H9 (cell line): ENCODE results near the gene ZFAND3. TPM values are rescaled to one million over a fixed set of nuclear protein-coding genes. Genes with fewer than 3 reads are reported as not detected.

Experiments used
- DNase-seq: peaks from one replicate; pipeline ENCODE4 v3.0.0-alpha.2; 2017
- H2AFZ ChIP-seq: one replicate; pipeline ENCODE4 v1.6.1; 2013; ENCODE audit warnings: mild to moderate bottlenecking, low read length, control low read depth, moderate library complexity
- H2AK5ac ChIP-seq: 2 replicates; pipeline ENCODE4 v1.6.1; 2013; ENCODE audit warnings: low read length, control low read depth, mixed read lengths; ENCODE audit not compliant: insufficient read length
- H2BK120ac ChIP-seq: one replicate; pipeline ENCODE4 v1.6.1; 2013; ENCODE audit warnings: low read depth, mild to moderate bottlenecking, low read length, control low read depth, inconsistent platforms; ENCODE audit not compliant: poor library complexity, severe bottlenecking
- H2BK12ac ChIP-seq: 2 replicates; pipeline ENCODE4 v1.6.1; 2013; ENCODE audit warnings: low read length, control low read depth, mixed read lengths, low read depth; ENCODE audit not compliant: insufficient read length
- H2BK15ac ChIP-seq: 2 replicates; pipeline ENCODE4 v1.6.1; 2013; ENCODE audit warnings: low read depth, low read length, control low read depth
- H2BK20ac ChIP-seq: one replicate; pipeline ENCODE4 v1.6.1; 2013; ENCODE audit warnings: low read depth, mild to moderate bottlenecking, low read length, control low read depth, inconsistent platforms; ENCODE audit not compliant: poor library complexity, severe bottlenecking
- H2BK5ac ChIP-seq: 2 replicates; pipeline ENCODE4 v1.6.1; 2013; ENCODE audit warnings: low read length, control low read depth, mixed read lengths; ENCODE audit not compliant: insufficient read length
- H3K14ac ChIP-seq: 2 replicates; pipeline ENCODE4 v1.6.1; 2013; ENCODE audit warnings: low read length, control low read depth; ENCODE audit not compliant: insufficient read depth
- H3K18ac ChIP-seq: 2 replicates; pipeline ENCODE4 v1.6.1; 2013; ENCODE audit warnings: low read depth, mild to moderate bottlenecking, mixed read lengths, low read length, control low read depth; ENCODE audit not compliant: insufficient read length
- H3K23ac ChIP-seq: 2 replicates; pipeline ENCODE4 v1.6.1; 2013; ENCODE audit warnings: low read length, control low read depth, mixed read lengths, low read depth; ENCODE audit not compliant: insufficient read length
- H3K23me2 ChIP-seq: 2 replicates; pipeline ENCODE4 v1.6.1; 2013; ENCODE audit warnings: low read depth, mild to moderate bottlenecking, mixed read lengths, low read length, control low read depth; ENCODE audit not compliant: insufficient read length, poor library complexity, severe bottlenecking
- H3K27ac ChIP-seq: 2 replicates; pipeline ENCODE4 v1.5.1; 2013; ENCODE audit warnings: low read length, control low read depth, mixed read lengths, low read depth; ENCODE audit not compliant: insufficient read length
- H3K27me3 ChIP-seq: 2 replicates; pipeline ENCODE4 v1.6.1; 2013; ENCODE audit warnings: low read length, control low read depth, inconsistent platforms; ENCODE audit not compliant: insufficient read depth
- H3K4ac ChIP-seq: 2 replicates; pipeline ENCODE4 v1.6.1; 2013; ENCODE audit warnings: low read depth, mild to moderate bottlenecking, control low read depth, inconsistent platforms, low read length, moderate library complexity
- H3K4me1 ChIP-seq: 2 replicates; pipeline ENCODE4 v1.6.1; 2013; ENCODE audit warnings: low read length, control low read depth, inconsistent platforms; ENCODE audit not compliant: insufficient read depth
- H3K4me2 ChIP-seq: 2 replicates; pipeline ENCODE4 v1.6.1; 2013; ENCODE audit warnings: low read length, control low read depth, mixed read lengths; ENCODE audit not compliant: insufficient read length, insufficient read depth
- H3K56ac ChIP-seq: 2 replicates; pipeline ENCODE4 v1.6.1; 2013; ENCODE audit warnings: low read depth, mild to moderate bottlenecking, mixed read lengths, low read length, control low read depth; ENCODE audit not compliant: insufficient read length
- H3K79me1 ChIP-seq: 2 replicates; pipeline ENCODE4 v1.6.1; 2013; ENCODE audit warnings: low read depth, mild to moderate bottlenecking, moderate library complexity, low read length, control low read depth, inconsistent platforms; ENCODE audit not compliant: insufficient read depth, poor library complexity, severe bottlenecking
- H3K79me2 ChIP-seq: 2 replicates; pipeline ENCODE4 v1.6.1; 2013; ENCODE audit warnings: low read length, control low read depth, inconsistent platforms; ENCODE audit not compliant: insufficient read depth
- H3K9ac ChIP-seq: 2 replicates; pipeline ENCODE4 v1.6.1; 2013; ENCODE audit warnings: low read length, control low read depth, mixed read lengths; ENCODE audit not compliant: insufficient read length; ENCODE audit errors: extremely low read depth
- H3K9me3 ChIP-seq: one replicate; pipeline ENCODE4 v1.6.1; 2013; ENCODE audit warnings: low read depth, low read length, inconsistent platforms; ENCODE audit not compliant: control insufficient read depth
- H3T11ph ChIP-seq: one replicate; pipeline ENCODE4 v1.6.1; 2013; ENCODE audit warnings: mild to moderate bottlenecking, low read length, control low read depth, inconsistent platforms
- H4K20me1 ChIP-seq: one replicate; pipeline ENCODE4 v1.6.1; 2013; ENCODE audit not compliant: control insufficient read depth, insufficient read length, insufficient read depth
- H4K5ac ChIP-seq: 2 replicates; pipeline ENCODE4 v1.6.1; 2013; ENCODE audit warnings: low read depth, mild to moderate bottlenecking, mixed read lengths, low read length, control low read depth; ENCODE audit not compliant: insufficient read length
- H4K8ac ChIP-seq: replicated peaks from 2 replicates; pipeline ENCODE4 v1.6.1; 2013; ENCODE audit warnings: low read length, control low read depth, mixed read lengths, low read depth; ENCODE audit not compliant: insufficient read length
- H4K91ac ChIP-seq: 2 replicates; pipeline ENCODE4 v1.6.1; 2013; ENCODE audit warnings: low read depth, mild to moderate bottlenecking, moderate library complexity, mixed read lengths, low read length, control low read depth; ENCODE audit not compliant: insufficient read length
- H3K27ac Mint-ChIP-seq, 3 experiments: 2 replicates in 2 of 3; 3 replicates in 1 of 3; pipeline ENCODE4 v1.8.0; 2020 to 2021; ENCODE audit warnings: mixed read lengths in 3 of 3, mild to moderate bottlenecking in 1 of 3, moderate library complexity in 1 of 3
- H3K27me3 Mint-ChIP-seq: 2 replicates; pipeline ENCODE4 v1.8.0; 2021; ENCODE audit warnings: low read depth, mild to moderate bottlenecking, moderate library complexity, mixed read lengths
- H3K36me3 Mint-ChIP-seq, 3 experiments: 2 replicates in 2 of 3; 3 replicates in 1 of 3; pipeline ENCODE4 v1.8.0; 2020 to 2021; ENCODE audit warnings: low read depth in 3 of 3, mixed read lengths in 3 of 3; ENCODE audit not compliant: insufficient read depth in 1 of 3
- H3K4me1 Mint-ChIP-seq, 2 experiments: 2 replicates each; pipeline ENCODE4 v1.8.0; 2020; ENCODE audit warnings: mixed read lengths in 2 of 2
- H3K4me3 Mint-ChIP-seq, 2 experiments: 2 replicates in 1 of 2; 3 replicates in 1 of 2; pipeline ENCODE4 v1.8.0; 2020 to 2021; ENCODE audit warnings: mild to moderate bottlenecking in 2 of 2, mixed read lengths in 2 of 2, moderate library complexity in 1 of 2
- H3K9me3 Mint-ChIP-seq, 2 experiments: 2 replicates in 1 of 2; 3 replicates in 1 of 2; pipeline ENCODE4 v1.8.0; 2020; ENCODE audit warnings: mild to moderate bottlenecking in 2 of 2, mixed read lengths in 2 of 2, moderate library complexity in 1 of 2
- WGBS: extraction: QIAGEN DNeasy Blood & Tissue Kit; methylation state at CpG from one replicate; pipeline ENCODE4 v1.1.7; 2013; ENCODE audit warnings: missing lambda C conversion rate, low lambda C conversion rate, mixed read lengths; ENCODE audit not compliant: insufficient read length; ENCODE audit errors: extremely low coverage; 5-methylcytosine and 5-hydroxymethylcytosine counted together
- total RNA-seq: library from RNA; stranded (reverse); gene quantifications from 2 replicates; pipeline ENCODE4 v1.2.1, GENCODE V29; 2021
- TF ChIP-seq, protein P1 (sequence below): fragments of 200-600 bp; sonication (generic); conservative IDR thresholded peaks from 3 replicates; pipeline ENCODE4 v1.8.0; 2021; ENCODE audit warnings: antibody characterized with exemption, mild to moderate bottlenecking

The ZFAND3 gene
- total RNA-seq, 1 experiment from 2014 or later: 57.7 TPM

DNA sequence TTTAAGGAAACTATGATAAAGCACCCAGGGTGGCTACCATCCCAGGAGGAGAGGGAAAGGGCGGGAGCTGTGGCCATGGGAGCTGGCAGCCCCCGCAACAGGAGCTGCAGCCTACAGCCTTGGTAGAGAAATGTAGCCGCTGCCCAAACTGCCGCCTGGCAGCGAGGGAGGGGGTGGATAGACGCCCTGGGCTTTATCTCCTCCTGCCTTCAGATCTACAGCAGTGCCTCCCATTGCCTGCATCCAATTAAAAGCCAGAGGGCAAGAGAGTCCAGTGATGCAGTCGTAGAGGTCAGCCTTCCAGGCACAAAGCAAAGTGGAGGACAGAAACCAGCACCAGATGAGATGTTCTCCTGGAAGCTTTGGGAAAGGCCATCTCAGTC lies 35.0 kb upstream of the ZFAND3 start:
- Histone ChIP-seq H2BK120ac (no peak overlapping the region), H3K14ac (no peak overlapping the region; the same call in 1 of the 2 replicates), H2BK15ac (no peak overlapping the region), H2BK5ac (no peak overlapping the region), H3K27me3 (peaks cover 2% of the 10 kb centered on the region; the same call in 1 of the 2 replicates), H3K79me2 (no peaks in the 10 kb centered on the region), H3K4me1 (peaks cover 8% of the 10 kb centered on the region; the same call in 1 of the 2 replicates), H4K91ac (no peak overlapping the region), H3T11ph (no peak overlapping the region), H3K23me2 (peaks cover 16% of the 10 kb centered on the region), H3K9ac (no peak overlapping the region), H3K18ac (no peak overlapping the region), H3K9me3 (no peaks in the 10 kb centered on the region), H3K79me1 (no peaks in the 10 kb centered on the region), H3K56ac (no peak overlapping the region), H3K23ac (no peak overlapping the region), H3K4me2 (peak overlapping the region; percentile 83), H2AK5ac (no peak overlapping the region), H4K20me1 (no peaks in the 10 kb centered on the region), H4K8ac (no peak overlapping the region), H4K5ac (no peak overlapping the region), H2BK12ac (no peak overlapping the region), H3K4ac (no peak overlapping the region), H2BK20ac (no peak overlapping the region), H3K27ac (no peak overlapping the region), H2AFZ (no peak overlapping the region)
- H3K4me3 Mint-ChIP-seq: peak overlapping the region; percentile 68 to 83
- H3K27me3 Mint-ChIP-seq: peaks cover 65% of the 10 kb centered on the region
- WGBS: no CpG with 5 or more reads among the region's 7 CpGs
- no peaks in the 10 kb centered on the region; a peak in 1 of 5 replicates for H3K9me3 Mint-ChIP-seq
- H3K36me3 Mint-ChIP-seq: no peaks in the 10 kb centered on the region; a peak in 1 of 7 replicates
- DNase-seq: peak; percentile 43
- H3K4me1 Mint-ChIP-seq: peaks cover 44 to 48% of the 10 kb centered on the region in 2 experiments
- H3K27ac Mint-ChIP-seq: no peak overlapping the region
- TF ChIP-seq, protein P1, sequence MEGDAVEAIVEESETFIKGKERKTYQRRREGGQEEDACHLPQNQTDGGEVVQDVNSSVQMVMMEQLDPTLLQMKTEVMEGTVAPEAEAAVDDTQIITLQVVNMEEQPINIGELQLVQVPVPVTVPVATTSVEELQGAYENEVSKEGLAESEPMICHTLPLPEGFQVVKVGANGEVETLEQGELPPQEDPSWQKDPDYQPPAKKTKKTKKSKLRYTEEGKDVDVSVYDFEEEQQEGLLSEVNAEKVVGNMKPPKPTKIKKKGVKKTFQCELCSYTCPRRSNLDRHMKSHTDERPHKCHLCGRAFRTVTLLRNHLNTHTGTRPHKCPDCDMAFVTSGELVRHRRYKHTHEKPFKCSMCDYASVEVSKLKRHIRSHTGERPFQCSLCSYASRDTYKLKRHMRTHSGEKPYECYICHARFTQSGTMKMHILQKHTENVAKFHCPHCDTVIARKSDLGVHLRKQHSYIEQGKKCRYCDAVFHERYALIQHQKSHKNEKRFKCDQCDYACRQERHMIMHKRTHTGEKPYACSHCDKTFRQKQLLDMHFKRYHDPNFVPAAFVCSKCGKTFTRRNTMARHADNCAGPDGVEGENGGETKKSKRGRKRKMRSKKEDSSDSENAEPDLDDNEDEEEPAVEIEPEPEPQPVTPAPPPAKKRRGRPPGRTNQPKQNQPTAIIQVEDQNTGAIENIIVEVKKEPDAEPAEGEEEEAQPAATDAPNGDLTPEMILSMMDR: no peak
